Calu3 (cell line): ENCODE measurements around the gene SLC25A10. TPM values are rescaled to one million over a fixed set of nuclear protein-coding genes. Genes with fewer than 3 reads are reported as not detected.
A peak's percentile ranks its signal among the peaks of the same experiment; 100 is the strongest.

Experiments
- BruUV-seq: library from RNA; stranded (reverse); fragments of 400-500 nt; replicated peaks from 2 replicates; lab custom pipeline; 2021; lab: Mats Ljungman, UMichigan
- CTCF ChIA-PET: fragments of 300-600 bp; sonication (Branson Sonifier 250); formaldehyde crosslinking; loops from one replicate; lab custom pipeline; 2022; ENCODE audit warnings: antibody characterized with exemption; lab: Charles Lee
- DNase-seq: peaks from one replicate; pipeline ENCODE4 v3.0.0; 2022
- H3K27ac Mint-ChIP-seq: one replicate; pipeline ENCODE4 v1.8.0; 2022; ENCODE audit warnings: mixed read lengths; ENCODE audit not compliant: unreplicated experiment
- H3K27me3 Mint-ChIP-seq: one replicate; pipeline ENCODE4 v1.8.0; 2022; ENCODE audit warnings: mixed read lengths; ENCODE audit not compliant: unreplicated experiment
- H3K36me3 Mint-ChIP-seq: one replicate; pipeline ENCODE4 v1.8.0; 2022; ENCODE audit warnings: mild to moderate bottlenecking, moderate library complexity, mixed read lengths; ENCODE audit not compliant: insufficient read depth, unreplicated experiment
- H3K4me1 Mint-ChIP-seq: one replicate; pipeline ENCODE4 v1.8.0; 2022; ENCODE audit warnings: mild to moderate bottlenecking, low read depth, mixed read lengths; ENCODE audit not compliant: unreplicated experiment
- H3K4me3 Mint-ChIP-seq: one replicate; pipeline ENCODE4 v1.8.0; 2022; ENCODE audit warnings: mild to moderate bottlenecking, low read depth, moderate library complexity, mixed read lengths; ENCODE audit not compliant: unreplicated experiment
- H3K9me3 Mint-ChIP-seq: one replicate; pipeline ENCODE4 v1.8.0; 2022; ENCODE audit warnings: low read depth, mixed read lengths; ENCODE audit not compliant: unreplicated experiment
- intact Hi-C: fragments of 100-400 bp; cut with micrococcal nuclease; formaldehyde crosslinking; loops from one replicate; pipeline ENCODE4 v1.10.0; 2022; ENCODE audit not compliant: unreplicated experiment
- total RNA-seq: library from RNA; stranded (reverse); gene quantifications from 2 replicates; pipeline ENCODE4 v1.2.3, GENCODE V29; 2022
- TF ChIP-seq, protein P1 (sequence below): fragments of 200-600 bp; IDR thresholded peaks from one replicate; pipeline ENCODE4 v1.8.0; 2022; ENCODE audit warnings: antibody characterized with exemption; ENCODE audit not compliant: unreplicated experiment

SLC25A10 gene
- total RNA-seq, 1 experiment from 2014 or later: 72.3 TPM

DNA sequence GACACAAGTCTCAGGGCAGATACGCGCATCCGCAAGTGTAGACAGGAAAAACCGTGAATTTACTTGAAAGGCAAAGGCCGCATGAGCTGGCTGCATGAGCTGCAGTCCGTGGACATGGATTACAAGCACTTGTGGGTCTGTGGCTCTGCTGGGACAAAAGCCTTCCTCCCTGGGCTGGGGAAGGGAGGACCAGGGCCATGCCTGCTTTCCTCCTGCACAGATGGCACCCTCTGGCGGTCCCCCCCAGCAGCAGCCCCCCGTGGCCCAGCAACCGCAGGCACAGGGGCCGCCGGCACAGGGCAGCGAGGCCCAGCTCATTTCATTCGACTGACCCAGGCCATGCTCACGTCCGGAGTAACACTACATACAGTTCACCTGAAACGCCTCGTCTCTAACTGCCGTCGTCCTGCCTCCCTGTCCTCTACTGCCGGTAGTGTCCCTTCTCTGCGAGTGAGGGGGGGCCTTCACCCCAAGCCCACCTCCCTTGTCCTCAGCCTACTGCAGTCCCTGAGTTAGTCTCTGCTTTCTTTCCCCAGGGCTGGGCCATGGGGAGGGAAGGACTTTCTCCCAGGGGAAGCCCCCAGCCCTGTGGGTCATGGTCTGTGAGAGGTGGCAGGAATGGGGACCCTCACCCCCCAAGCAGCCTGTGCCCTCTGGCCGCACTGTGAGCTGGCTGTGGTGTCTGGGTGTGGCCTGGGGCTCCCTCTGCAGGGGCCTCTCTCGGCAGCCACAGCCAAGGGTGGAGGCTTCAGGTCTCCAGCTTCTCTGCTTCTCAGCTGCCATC is 10.6 kb upstream of the SLC25A10 start:
- H3K36me3 Mint-ChIP-seq: peaks cover 92% of the 10 kb centered on the region
- H3K4me3 Mint-ChIP-seq: peak overlapping the region; percentile 98
- CTCF ChIA-PET: interaction anchor here (1.1 kb wide), 1 partner anchor 18 kb away, joined by 4 read pairs; the partner anchor contains the start of genes ARL16 and HGS
- H3K27ac Mint-ChIP-seq: peak overlapping the region; percentile 98
- H3K27me3 Mint-ChIP-seq: no peaks in the 10 kb centered on the region
- DNase-seq: no peak
- BruUV-seq: no TSS peak
- H3K9me3 Mint-ChIP-seq: no peaks in the 10 kb centered on the region
- TF ChIP-seq, protein P1, sequence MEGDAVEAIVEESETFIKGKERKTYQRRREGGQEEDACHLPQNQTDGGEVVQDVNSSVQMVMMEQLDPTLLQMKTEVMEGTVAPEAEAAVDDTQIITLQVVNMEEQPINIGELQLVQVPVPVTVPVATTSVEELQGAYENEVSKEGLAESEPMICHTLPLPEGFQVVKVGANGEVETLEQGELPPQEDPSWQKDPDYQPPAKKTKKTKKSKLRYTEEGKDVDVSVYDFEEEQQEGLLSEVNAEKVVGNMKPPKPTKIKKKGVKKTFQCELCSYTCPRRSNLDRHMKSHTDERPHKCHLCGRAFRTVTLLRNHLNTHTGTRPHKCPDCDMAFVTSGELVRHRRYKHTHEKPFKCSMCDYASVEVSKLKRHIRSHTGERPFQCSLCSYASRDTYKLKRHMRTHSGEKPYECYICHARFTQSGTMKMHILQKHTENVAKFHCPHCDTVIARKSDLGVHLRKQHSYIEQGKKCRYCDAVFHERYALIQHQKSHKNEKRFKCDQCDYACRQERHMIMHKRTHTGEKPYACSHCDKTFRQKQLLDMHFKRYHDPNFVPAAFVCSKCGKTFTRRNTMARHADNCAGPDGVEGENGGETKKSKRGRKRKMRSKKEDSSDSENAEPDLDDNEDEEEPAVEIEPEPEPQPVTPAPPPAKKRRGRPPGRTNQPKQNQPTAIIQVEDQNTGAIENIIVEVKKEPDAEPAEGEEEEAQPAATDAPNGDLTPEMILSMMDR: no peak
- intact Hi-C loops: no loop called here
- peaks cover 22% of the 10 kb centered on the region for H3K4me1 Mint-ChIP-seq

DNA sequence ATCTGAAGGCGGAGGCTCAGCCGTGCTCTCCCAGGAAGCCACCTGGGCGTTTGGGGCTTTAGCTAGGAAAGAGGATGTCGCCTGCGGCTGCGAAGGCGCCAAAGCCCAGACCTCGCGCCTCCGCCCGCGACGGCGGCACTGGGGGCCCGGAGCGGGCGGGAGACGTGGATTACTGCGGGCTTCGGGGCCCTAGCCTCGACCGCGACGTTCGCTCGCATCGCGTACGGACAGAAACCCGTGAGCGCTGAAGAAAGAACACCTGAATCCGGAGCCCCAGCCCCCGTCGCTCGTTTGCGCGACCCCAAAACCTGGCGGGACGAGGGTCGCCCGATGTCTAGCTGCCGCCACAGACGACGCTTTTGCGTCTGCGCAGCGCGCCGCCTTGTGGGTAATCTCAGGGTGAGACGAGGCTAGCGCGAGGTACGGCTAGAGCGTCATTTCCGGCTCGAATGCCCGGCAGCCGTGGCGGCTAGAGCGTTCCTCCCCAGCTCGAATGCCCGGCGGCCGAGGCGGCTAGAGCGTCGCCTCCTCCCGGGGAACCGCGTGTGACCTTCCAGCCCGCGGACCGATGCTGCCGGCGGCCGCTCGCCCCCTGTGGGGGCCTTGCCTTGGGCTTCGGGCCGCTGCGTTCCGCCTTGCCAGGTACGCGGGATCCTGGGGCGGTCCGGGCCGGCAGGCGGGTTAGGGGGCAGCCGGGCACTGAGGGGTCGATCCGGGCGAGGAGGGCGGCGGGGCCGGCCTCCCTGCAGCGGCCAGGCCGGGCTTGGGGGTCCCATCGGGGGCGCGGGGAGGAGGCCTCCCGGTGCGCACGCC is 8.9 kb upstream of the SLC25A10 start, which contains the start of gene MRPL12:
MRPL12 (plus strand) TSS at position 434 of the 813 bp plus-strand sequence; CDS start at position 569, 135 bp downstream.
- Mint-ChIP-seq H3K4me1 (peaks cover 22% of the 10 kb centered on the region), H3K27me3 (no peaks in the 10 kb centered on the region), H3K9me3 (no peaks in the 10 kb centered on the region), H3K36me3 (peaks cover 88% of the 10 kb centered on the region), H3K27ac (peak within 1 kb of the TSS; percentile 98), H3K4me3 (peak within 1 kb of the TSS; percentile 98)
- intact Hi-C loops: no loop called here
- peak; percentile 91 for DNase-seq
- TSS peak; percentile 85 for BruUV-seq
- TF ChIP-seq, protein P1: no peak
- CTCF ChIA-PET: interaction anchor here (0.6 to 1.7 kb wide), 4 partner anchors 18 to 124 kb away, joined by 3 to 8 read pairs (median 6); partner anchors contain the start of genes ARL16 and HGS

DNA sequence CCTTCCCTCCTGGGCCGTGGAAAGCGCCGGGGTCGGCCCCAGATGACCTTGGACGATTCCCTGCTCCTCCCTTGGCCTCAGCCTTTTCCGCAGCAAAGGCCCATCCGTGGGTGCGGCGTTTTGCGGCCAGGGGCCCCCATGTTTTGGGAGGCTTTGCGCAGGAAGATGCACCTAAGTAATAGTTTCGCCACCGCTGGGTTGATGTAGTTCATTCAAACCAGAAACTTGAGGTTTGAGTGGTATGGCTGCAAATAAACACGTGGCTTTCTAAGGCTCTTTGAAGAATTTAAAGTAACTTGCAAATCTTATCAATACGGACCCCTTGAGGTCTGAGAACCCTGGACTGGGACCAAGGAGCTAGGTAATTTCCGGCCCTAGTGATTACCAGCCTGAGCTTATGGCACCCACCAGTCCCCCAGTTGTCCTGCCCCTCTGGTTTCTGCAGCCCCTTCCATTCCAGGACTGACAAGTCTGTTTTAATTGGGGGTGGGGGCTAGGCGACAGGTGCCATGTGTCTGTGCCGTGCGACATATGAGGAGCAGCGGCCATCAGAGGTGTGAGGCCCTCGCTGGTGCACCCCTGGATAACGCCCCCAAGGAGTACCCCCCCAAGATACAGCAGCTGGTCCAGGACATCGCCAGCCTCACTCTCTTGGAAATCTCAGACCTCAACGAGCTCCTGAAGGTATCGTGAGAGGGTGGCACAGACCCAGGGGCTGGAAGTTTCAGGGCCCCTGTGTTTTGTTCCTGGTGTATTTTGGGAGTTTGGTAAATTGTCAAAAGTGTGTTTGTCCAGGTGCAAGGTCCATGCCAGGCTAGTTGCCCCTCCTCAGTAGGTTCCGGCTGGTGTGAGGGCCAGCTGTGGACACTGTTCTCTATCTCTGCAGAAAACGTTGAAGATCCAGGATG is 8.1 kb upstream of the SLC25A10 start:
- H3K27me3 Mint-ChIP-seq: no peaks in the 10 kb centered on the region
- DNase-seq: no peak
- intact Hi-C loops: no loop called here
- TF ChIP-seq, protein P1: no peak
- H3K36me3 Mint-ChIP-seq: peaks cover 84% of the 10 kb centered on the region
- no peaks in the 10 kb centered on the region for H3K9me3 Mint-ChIP-seq
- H3K27ac Mint-ChIP-seq: no peak overlapping the region
- TSS peak; percentile 29 for BruUV-seq
- H3K4me1 Mint-ChIP-seq: peaks cover 22% of the 10 kb centered on the region
- CTCF ChIA-PET: interaction anchor here (0.6 to 1.7 kb wide), 6 partner anchors 17 to 123 kb away, joined by 3 to 8 read pairs (median 4); partner anchors contain the start of genes ARL16 and HGS
- peak overlapping the region; percentile 98 for H3K4me3 Mint-ChIP-seq
